GM21576 (cell line): ENCODE results near the gene NDE1.
"Not testable (repeated sequence)": the region's sequence is repeated elsewhere in the genome, so short reads cannot be mapped to it uniquely, and the experiment has no call there.

Experiments used
- ATAC-seq: cut with Tn5 transposase; IDR thresholded peaks from one replicate; pipeline ENCODE4 v1.9.1; 2021; ENCODE audit warnings: mild to moderate bottlenecking, moderate library complexity; ENCODE audit not compliant: unreplicated experiment

Gene NDE1

DNA sequence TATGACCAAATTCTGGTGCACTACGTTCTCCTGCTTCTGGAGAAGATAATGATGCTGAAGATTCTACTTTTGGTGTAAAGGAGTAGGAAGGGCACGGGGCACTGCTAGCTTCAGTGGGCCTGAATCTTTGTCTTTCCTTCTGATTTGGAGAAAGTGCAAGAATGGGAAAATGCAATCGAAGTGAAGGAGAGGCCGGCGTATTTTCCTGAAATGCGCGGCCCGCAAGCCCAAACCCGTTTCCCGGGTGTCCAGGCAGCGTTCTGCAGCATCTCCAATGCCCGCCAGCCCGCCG lies 372 bp upstream of the NDE1 start:
- ATAC-seq = peak; percentile 2

GRCh38 chr16:15650698-15651171 lies 690 bp downstream of the NDE1 start:
- ATAC-seq = peak; percentile 35

GRCh38 chr16:15652293-15653001 lies 2.4 kb downstream of the NDE1 start:
- no peak for ATAC-seq

DNA sequence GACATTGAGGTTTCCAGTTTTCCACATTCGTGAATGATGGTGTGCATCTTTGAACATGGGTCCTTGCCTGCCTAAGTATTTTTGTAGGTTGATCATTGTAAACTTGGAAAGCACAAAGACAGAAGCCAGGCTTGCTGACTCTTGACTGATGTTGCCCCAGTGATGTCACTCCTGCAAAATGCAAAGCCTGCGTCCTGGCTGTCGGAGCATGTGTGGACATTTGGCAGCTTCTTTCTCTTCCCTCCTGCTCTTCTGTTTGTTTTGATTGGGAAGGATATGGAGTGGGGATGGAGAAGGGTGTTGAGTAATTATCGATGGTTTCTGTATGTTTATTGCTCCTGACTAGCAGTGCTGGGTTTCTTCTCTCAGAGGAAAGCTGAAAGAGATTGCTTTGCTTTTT lies 3.2 kb downstream of the NDE1 start:
- no peak for ATAC-seq

DNA sequence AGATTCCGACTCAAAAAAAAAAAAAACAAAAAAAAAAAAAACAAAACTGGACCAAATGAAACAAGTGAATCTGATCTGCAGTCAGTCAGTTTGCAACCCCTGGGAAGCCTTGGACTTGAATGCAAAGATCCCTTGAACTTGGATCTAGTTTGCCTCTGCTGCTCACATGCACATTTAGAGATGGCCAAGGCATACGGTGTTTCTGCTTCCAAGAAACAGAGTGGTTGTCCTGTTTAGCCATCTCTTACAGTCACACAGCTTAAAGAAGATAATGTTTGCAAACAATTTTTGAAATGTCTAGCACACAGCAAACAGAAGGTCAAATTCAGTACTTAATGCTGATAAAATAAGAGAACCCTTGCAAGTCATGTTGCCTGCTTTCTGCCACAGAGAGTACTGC lies 4.5 kb downstream of the NDE1 start:
- no peak for ATAC-seq

DNA sequence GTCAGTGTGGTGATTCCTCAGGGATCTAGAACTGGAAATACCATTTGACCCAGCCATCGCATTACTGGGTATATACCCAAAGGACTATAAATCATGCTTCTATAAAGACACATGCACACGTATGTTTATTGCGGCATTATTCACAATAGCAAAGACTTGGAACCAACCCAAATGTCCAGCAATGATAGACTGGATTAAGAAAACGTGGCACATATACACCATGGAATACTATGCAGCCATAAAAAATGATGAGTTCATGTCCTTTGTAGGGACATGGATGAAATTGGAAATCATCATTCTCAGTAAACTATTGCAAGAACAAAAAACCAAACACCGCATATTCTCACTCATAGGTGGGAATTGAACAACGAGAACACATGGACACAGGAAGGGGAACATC lies 5.5 kb downstream of the NDE1 start:
- ATAC-seq = not testable (repeated sequence)

- ATAC-seq = no peak
Measured at GRCh38 chr16:15658149-15658548, 8.1 kb downstream of the NDE1 start.

GRCh38 chr16:15658556-15658955 lies 8.5 kb downstream of the NDE1 start:
- ATAC-seq = no peak

DNA sequence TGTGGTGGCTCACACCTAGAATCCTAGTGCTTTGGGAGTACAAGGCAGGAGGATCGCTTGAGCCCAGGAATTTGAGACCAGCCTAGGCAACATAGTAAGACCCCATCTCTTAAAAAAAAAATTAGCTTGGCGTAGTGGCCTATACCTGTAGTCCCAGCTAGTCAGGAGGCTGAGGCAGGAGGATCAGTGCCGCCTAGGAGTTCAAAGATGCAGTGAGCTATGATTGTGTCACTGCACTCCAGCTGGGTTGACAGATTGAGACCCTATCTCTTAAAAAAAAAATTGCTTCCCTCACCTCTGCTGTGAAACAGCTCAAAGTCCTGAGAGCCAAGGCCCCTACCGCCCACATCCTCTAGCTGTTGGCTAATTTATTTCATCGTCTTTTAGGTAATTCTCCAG lies 10.2 kb downstream of the NDE1 start:
- no peak for ATAC-seq

DNA sequence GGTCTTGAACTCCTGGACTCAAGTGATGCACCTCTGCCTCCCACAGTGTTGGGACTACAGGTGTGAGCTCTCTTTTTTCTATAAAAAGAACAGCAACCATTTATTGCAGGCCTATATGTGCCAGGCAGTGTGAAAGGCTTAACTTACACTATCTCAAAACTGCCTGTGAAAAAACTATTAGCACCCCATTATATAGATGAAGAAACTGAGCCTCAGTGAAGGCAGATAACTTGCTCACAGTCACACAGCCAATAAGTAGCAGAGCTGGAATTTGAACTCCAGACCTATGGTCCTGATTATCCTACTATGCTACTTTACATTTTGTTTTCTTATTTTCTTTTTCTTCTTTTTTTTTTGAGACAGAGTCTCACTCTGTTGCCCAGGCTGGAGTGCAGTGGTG lies 15.1 kb downstream of the NDE1 start:
- ATAC-seq = no peak

DNA sequence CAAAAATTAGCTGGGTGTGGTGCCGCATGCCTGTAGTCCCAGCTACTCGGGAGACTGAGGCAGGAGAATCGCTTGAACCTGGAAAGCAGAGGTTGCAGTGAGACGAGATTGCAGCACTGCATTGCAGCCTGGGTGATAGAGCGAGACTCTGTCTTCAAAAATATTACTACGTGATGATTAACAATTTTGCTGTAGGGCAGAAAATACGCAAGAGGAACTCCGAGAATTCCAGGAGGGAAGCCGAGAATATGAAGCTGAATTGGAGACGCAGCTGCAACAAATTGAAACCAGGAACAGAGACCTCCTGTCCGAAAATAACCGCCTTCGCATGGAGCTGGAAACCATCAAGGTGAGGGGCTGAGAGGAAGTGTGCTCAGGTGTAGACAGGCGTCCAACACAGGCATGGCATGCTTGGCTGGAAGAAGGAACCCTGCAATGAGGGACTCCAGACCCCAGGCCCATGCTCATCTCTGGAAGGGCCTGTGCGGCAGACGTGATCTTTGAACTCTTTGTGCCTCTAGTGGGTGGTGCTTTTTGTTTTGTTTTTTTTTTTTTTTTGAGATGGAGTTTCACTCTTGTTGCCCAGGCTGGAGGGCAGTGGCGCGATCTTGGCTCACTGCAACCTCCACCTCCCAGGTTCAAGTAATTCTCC lies 17.2 kb downstream of the NDE1 start:
- no peak for ATAC-seq

GRCh38 chr16:15671530-15672117 lies 21.6 kb downstream of the NDE1 start:
- no peak for ATAC-seq

DNA sequence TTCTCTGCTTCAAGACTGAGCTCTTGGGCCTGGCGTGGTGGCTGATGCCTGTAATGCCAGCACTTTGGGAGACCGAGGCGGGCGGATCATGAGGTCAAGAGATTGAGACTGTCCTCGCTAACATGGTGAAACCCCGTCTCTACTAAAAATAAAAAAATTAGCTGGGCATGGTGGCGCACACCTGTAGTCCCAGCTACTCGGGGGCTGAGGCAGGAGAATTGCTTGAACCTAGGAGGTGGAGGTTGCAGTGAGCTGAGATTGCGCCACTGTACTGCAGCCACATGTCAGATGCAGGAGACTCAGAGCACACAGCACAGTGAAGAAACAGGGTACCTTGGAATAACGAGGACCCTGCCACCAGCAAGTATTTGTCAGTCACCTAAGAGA lies 22.1 kb downstream of the NDE1 start:
- ATAC-seq = not testable (repeated sequence)

- ATAC-seq = no peak
Measured at GRCh38 chr16:15672514-15673167, 22.6 kb downstream of the NDE1 start.

DNA sequence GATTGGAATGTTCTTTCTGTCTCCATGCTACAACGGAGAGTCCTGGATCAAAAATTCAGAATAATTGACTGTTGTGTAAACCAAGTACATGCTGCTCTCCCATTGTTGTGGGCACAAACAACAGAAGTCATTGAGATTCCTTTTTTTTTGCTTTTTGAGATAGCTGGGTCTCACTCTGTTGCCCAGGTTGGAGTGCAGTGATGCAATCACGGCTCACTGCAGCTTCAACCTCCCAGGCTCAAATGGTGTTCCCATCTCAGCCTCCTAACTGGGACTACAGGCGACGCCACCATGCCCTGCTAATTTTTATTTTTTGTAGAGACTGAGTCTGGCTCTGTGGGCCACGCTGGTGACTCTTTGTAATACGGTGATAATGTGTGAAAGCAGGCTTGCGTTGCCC lies 24.5 kb downstream of the NDE1 start:
- ATAC-seq = no peak

GRCh38 chr16:15676506-15676905 lies 26.5 kb downstream of the NDE1 start:
- no peak for ATAC-seq

DNA sequence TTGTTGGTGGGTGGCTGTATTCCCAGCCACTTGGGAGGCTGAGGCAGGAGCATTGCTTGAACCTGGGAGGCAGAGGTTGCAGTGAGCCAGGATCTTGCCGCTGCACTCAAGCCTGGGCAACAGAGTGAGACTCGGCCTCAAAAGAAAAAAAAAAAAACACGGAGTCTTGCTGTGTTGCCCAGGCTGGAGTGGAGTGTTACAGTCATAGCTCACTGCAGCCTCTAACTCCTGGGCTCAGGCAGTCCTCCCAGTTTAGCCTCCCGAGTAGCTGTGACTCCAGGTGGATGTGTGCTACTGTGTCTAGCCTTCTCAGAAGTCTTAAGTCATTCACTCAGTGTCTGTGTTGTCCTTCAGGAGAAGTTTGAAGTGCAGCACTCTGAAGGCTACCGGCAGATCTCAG lies 27.4 kb downstream of the NDE1 start:
- no peak for ATAC-seq

DNA sequence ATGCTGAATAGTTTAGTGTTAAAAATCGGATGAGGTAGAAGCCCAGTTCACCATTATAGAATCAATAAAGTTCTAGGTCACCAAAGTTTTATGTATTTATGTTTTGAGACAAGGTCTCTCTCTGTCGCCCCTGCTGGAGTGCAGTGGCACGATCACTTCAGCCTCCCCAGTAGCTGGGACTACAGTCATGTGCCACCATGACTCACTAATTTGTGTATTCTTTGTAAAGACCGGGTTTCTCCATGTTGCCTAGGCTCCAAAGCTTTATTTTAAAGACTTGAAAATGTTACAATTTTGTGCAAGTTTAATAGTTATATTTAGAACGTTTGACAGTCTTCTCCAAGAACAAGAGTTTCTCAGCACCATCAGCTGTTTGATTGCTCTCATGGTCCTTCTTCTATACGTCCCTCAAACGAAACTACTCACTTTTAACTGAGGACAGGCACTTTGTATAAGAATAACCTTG lies 32.1 kb downstream of the NDE1 start:
- ATAC-seq = no peak

GRCh38 chr16:15686287-15686686 lies 36.2 kb downstream of the NDE1 start:
- no peak for ATAC-seq

DNA sequence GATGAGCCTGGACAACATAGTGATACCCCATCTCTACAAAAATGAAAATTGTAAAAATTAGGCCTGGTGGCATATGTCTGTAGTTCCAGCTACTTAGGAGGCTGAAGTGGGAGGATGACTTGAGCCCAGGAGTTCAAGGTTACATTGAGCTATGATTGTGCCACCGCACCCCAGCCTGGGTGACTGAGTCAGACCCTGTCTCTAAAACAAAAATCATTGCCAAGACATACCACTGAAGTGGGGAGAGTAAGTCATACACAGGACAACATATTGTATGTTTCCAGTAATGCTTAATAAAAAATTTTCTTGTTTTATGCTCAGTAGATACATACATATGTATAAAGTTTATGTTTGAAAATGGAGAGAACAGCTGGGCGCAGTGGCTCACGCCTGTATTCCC lies 39.2 kb downstream of the NDE1 start:
- ATAC-seq = no peak

DNA sequence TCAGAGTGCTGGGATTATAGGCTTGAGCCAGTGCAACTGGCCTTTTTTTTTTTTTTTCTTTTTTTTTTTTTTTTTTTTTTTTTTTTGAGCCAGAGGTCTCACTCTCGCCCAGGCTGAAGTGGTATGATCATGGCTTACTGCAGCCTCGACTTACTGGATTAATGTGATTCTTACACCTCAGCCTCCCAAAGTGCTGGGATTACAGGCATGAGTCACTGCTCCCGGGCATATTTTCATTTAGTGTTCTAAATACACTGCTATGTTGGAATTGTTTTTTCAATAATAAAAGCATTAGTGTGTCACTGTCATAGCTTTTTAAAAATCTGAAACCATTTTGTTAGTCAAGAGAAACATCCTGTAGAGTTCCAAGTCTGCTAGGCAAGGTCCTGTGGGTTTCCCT lies 40.3 kb downstream of the NDE1 start:
- no peak for ATAC-seq

DNA sequence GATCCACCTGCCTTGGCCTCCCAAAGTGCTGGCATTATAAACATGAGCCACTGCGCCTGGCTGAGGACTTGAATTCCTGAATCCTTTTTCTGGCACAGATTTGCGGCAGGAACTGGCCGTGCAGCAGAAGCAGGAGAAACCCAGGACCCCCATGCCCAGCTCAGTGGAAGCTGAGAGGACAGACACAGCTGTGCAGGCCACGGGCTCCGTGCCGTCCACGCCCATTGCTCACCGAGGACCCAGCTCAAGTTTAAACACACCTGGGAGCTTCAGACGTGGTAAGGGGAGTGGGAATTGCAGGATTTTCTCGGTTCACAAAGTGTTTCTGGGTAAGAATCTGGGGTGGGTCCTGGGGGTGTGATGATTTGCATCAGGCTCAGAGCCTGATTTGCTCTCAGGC lies 41.0 kb downstream of the NDE1 start:
- no peak for ATAC-seq
